Thyroid gland (tissue), 4 donors: ENCODE measurements around the gene ALDH6A1.

Source experiments
- POLR2A ChIP-seq, 2 donors: fragments of 450-650 bp; IDR thresholded peaks; one replicate each; pipeline ENCODE4 v1.6.1; 2017; ENCODE audit warnings: antibody characterized with exemption in 2 of 2, mild to moderate bottlenecking in 2 of 2, moderate library complexity in 1 of 2
- TF ChIP-seq, protein P1 (sequence below), 6 experiments: fragments of 200-600 bp in 3 of 6; fragments of 450-650 bp in 3 of 6; sonication (generic) in 3 of 6; IDR thresholded peaks; one replicate each; pipeline ENCODE4 v1.5.1; 2016 to 2019; ENCODE audit warnings: antibody characterized with exemption in 6 of 6, mild to moderate bottlenecking in 2 of 6, inconsistent platforms in 1 of 6, moderate library complexity in 1 of 6

DNA sequence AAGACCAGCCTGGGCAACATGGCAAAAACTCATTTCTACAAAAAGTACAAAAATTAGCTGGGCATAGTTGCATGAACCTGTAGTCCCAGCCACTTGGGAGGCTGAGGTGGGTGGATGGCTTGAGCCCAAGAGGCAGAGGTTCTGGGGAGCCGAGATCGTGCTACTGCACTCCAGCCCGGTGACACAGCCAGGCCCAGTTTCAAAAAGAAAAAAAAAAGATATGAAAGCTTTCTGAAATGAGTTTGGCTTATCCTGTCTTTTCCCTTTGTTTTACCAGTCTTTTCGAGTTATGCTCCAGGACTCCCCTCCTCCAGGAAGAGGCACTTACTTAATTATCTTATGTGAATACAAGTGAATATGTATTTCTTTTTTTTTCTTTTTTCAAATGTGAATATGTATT is 61.9 kb downstream of the ALDH6A1 start:
- TF ChIP-seq, protein P1, sequence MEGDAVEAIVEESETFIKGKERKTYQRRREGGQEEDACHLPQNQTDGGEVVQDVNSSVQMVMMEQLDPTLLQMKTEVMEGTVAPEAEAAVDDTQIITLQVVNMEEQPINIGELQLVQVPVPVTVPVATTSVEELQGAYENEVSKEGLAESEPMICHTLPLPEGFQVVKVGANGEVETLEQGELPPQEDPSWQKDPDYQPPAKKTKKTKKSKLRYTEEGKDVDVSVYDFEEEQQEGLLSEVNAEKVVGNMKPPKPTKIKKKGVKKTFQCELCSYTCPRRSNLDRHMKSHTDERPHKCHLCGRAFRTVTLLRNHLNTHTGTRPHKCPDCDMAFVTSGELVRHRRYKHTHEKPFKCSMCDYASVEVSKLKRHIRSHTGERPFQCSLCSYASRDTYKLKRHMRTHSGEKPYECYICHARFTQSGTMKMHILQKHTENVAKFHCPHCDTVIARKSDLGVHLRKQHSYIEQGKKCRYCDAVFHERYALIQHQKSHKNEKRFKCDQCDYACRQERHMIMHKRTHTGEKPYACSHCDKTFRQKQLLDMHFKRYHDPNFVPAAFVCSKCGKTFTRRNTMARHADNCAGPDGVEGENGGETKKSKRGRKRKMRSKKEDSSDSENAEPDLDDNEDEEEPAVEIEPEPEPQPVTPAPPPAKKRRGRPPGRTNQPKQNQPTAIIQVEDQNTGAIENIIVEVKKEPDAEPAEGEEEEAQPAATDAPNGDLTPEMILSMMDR (IDR thresholded peaks at IDR 0.05): no peak
- no peak for TF ChIP-seq POLR2A (IDR thresholded peaks at IDR 0.05)
